ENCODE data around the gene ADAMTS20. TPM values are rescaled to one million over a fixed set of nuclear protein-coding genes. Genes with fewer than 3 reads are reported as not detected.
A peak's percentile ranks its signal among the peaks of the same experiment; 100 is the strongest.

The ADAMTS20 gene
- total RNA-seq, 1 experiment from 2014 or later = not detected

DNA sequence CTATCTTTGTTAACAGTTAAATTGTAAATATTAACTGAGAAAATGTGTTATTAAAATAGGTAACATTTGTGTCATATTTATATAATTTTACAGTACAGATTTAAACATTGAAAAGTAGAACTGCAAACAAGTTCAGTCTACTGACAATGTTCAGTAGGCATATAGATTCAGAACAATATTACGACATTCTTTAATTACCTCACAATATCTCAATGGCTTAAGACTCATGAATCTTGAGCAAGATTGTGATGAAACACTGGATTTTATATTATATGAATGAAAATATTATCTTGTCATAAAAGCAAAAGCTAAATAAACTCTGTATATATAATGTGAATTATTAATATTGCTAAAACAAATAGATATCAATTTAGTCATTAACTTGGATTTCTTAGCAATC, 194.9 kb downstream of the ADAMTS20 start:
- no peaks in the 10 kb centered on the region for H3K36me3 Mint-ChIP-seq (ENCODE audit: insufficient read depth, unreplicated experiment)
- no peak for DNase-seq (ENCODE audit: unreplicated experiment)
- peaks cover 11% of the 10 kb centered on the region for H3K27me3 Mint-ChIP-seq (ENCODE audit: insufficient read depth, unreplicated experiment)
- H3K9me3 Mint-ChIP-seq (ENCODE audit: unreplicated experiment) = no peaks in the 10 kb centered on the region
- BruUV-seq (replicated peaks) = no TSS peak
- ChIA-PET POLR2A (no interaction called here), CTCF (no interaction called here)
- intact Hi-C loops (cut with micrococcal nuclease) = no loop called here
- no peak for TF ChIP-seq CTCF (IDR thresholded peaks at IDR 0.05; ENCODE audit: unreplicated experiment)
- H3K4me3 Mint-ChIP-seq (ENCODE audit: unreplicated experiment) = no peak overlapping the region
- H3K4me1 Mint-ChIP-seq (ENCODE audit: insufficient read depth, unreplicated experiment) = no peaks in the 10 kb centered on the region
- H3K27ac Mint-ChIP-seq (ENCODE audit: low read depth, unreplicated experiment) = no peak overlapping the region

DNA sequence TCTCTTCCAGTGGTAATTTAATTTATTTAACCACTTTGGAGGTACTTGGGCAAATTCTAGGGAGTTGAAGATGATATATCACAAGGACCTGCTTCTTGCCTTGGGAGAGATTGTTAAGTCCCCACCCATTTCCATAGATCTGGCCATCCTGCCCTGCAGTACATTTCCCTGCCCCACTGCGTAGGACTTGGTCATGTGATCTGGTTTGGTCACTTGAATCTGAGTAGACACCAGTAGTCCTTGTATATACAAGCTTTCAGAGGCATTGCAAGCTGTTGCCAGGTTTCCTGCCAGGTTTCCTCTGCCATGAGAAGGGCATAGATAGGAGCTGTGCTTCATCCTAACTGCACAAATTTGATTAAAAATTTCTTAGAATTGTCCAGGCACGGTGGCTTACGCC, 200.0 kb downstream of the ADAMTS20 start:
- H3K9me3 Mint-ChIP-seq (ENCODE audit: unreplicated experiment) = no peaks in the 10 kb centered on the region
- peaks cover 46% of the 10 kb centered on the region for H3K27me3 Mint-ChIP-seq (ENCODE audit: insufficient read depth, unreplicated experiment)
- CTCF ChIA-PET = interaction anchor here (0.7 to 1.1 kb wide), 2 partner anchors 66 to 531 kb away, joined by 3 read pairs; no protein-coding TSS in a partner anchor
- no peak for DNase-seq (ENCODE audit: unreplicated experiment)
- BruUV-seq (replicated peaks) = no TSS peak
- intact Hi-C loops (cut with micrococcal nuclease) = no loop called here
- no peaks in the 10 kb centered on the region for H3K4me1 Mint-ChIP-seq (ENCODE audit: insufficient read depth, unreplicated experiment)
- TF ChIP-seq CTCF (IDR thresholded peaks at IDR 0.05; ENCODE audit: unreplicated experiment) = no peak
- H3K4me3 Mint-ChIP-seq (ENCODE audit: unreplicated experiment) = no peak overlapping the region
- POLR2A ChIA-PET = no interaction called here
- no peaks in the 10 kb centered on the region for H3K36me3 Mint-ChIP-seq (ENCODE audit: insufficient read depth, unreplicated experiment)
- no peak overlapping the region for H3K27ac Mint-ChIP-seq (ENCODE audit: low read depth, unreplicated experiment)

DNA sequence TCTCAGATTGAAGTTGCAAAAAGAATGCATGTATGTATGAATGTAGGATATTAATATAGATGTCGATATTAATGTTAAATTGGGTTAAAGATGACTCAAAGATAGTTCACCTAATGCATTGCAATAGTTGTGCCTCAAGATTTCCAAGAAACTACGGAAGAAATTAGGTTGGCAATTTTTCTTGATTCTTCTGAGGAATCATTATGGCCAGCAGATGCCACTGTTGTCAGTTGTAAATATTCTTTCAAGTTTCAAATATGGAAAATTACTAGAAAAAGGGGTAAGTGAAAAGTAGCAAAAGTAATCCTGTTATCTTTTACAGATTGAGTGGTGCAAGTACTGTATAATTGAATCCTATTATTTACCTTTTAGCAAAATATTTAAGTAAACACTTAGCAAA, 202.1 kb downstream of the ADAMTS20 start:
- H3K4me3 Mint-ChIP-seq (ENCODE audit: unreplicated experiment) = no peak overlapping the region
- peak; percentile 29 for DNase-seq (ENCODE audit: unreplicated experiment)
- H3K4me1 Mint-ChIP-seq (ENCODE audit: insufficient read depth, unreplicated experiment) = no peaks in the 10 kb centered on the region
- BruUV-seq (replicated peaks) = no TSS peak
- intact Hi-C loops (cut with micrococcal nuclease) = loop anchor here (1.0 kb wide), 3 partner anchors 326 to 532 kb away; no protein-coding TSS in a partner anchor
- POLR2A ChIA-PET = interaction anchor here (0.5 kb wide), 1 partner anchor 838 kb away, joined by 4 read pairs; no protein-coding TSS in a partner anchor
- H3K36me3 Mint-ChIP-seq (ENCODE audit: insufficient read depth, unreplicated experiment) = no peaks in the 10 kb centered on the region
- peak; percentile 50 for TF ChIP-seq CTCF (IDR thresholded peaks at IDR 0.05; ENCODE audit: unreplicated experiment)
- CTCF ChIA-PET = interaction anchor here (0.5 to 2.8 kb wide), 4 partner anchors 11 to 855 kb away, joined by 3 to 16 read pairs (median 3); no protein-coding TSS in a partner anchor
- H3K27ac Mint-ChIP-seq (ENCODE audit: low read depth, unreplicated experiment) = no peak overlapping the region
- peaks cover 46% of the 10 kb centered on the region for H3K27me3 Mint-ChIP-seq (ENCODE audit: insufficient read depth, unreplicated experiment)
- H3K9me3 Mint-ChIP-seq (ENCODE audit: unreplicated experiment) = peaks cover 9% of the 10 kb centered on the region

- ChIA-PET CTCF (interaction anchor here (2.8 kb wide), 1 partner anchor 10 kb away, joined by 16 read pairs; no protein-coding TSS in a partner anchor), POLR2A (no interaction called here)
- H3K27ac Mint-ChIP-seq (ENCODE audit: low read depth, unreplicated experiment) = no peak overlapping the region
- no peaks in the 10 kb centered on the region for H3K36me3 Mint-ChIP-seq (ENCODE audit: insufficient read depth, unreplicated experiment)
- intact Hi-C loops (cut with micrococcal nuclease) = no loop called here
- H3K9me3 Mint-ChIP-seq (ENCODE audit: unreplicated experiment) = peaks cover 16% of the 10 kb centered on the region
- H3K4me1 Mint-ChIP-seq (ENCODE audit: insufficient read depth, unreplicated experiment) = no peaks in the 10 kb centered on the region
- no peak for DNase-seq (ENCODE audit: unreplicated experiment)
- no peak overlapping the region for H3K4me3 Mint-ChIP-seq (ENCODE audit: unreplicated experiment)
- no peak for TF ChIP-seq CTCF (IDR thresholded peaks at IDR 0.05; ENCODE audit: unreplicated experiment)
- peaks cover 35% of the 10 kb centered on the region for H3K27me3 Mint-ChIP-seq (ENCODE audit: insufficient read depth, unreplicated experiment)
- BruUV-seq (replicated peaks) = no TSS peak
These were observed 203.8 kb downstream of the ADAMTS20 start for GRCh38 chr12:43348221-43348620.

Measured in MCF 10A (cell line).